ENCODE results near the gene CDH12. TPM values are rescaled to one million over a fixed set of nuclear protein-coding genes. Genes with fewer than 3 reads are reported as not detected.

Gene CDH12
- total RNA-seq, 4 donors from 2014 or later = not detected

DNA sequence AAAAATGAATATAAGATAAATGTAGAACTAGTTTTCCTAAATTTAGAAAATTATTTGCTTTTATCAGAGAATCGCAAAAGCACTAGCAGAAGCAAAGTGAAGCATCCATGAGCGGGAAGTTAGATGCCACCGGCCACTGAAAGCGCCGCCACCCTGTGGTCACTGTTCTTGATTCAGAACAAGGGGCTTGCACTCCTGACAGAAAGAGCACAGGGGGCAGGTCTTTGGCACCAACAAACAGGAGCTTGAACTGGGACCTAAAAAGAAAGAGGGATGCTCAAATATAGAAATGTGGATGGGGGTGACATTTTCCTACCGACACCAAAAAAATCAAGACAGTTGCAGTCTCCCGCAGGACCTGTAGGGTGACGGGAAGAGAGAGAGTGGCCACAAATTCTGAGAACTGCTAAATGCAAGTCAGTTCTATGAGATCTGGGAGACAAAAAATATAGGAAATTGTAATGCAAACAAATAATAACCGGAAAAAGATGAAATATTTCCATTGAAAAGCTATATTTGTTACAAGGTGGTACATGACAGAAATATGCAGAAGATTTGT is 144.3 kb downstream of the CDH12 start:
- no peak for DNase-seq (ENCODE audit: low spot score)
- TF ChIP-seq, protein P1, sequence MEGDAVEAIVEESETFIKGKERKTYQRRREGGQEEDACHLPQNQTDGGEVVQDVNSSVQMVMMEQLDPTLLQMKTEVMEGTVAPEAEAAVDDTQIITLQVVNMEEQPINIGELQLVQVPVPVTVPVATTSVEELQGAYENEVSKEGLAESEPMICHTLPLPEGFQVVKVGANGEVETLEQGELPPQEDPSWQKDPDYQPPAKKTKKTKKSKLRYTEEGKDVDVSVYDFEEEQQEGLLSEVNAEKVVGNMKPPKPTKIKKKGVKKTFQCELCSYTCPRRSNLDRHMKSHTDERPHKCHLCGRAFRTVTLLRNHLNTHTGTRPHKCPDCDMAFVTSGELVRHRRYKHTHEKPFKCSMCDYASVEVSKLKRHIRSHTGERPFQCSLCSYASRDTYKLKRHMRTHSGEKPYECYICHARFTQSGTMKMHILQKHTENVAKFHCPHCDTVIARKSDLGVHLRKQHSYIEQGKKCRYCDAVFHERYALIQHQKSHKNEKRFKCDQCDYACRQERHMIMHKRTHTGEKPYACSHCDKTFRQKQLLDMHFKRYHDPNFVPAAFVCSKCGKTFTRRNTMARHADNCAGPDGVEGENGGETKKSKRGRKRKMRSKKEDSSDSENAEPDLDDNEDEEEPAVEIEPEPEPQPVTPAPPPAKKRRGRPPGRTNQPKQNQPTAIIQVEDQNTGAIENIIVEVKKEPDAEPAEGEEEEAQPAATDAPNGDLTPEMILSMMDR (IDR thresholded peaks at IDR 0.05) = no peak
- no peak for ATAC-seq (ENCODE audit: low FRiP score)

GRCh38 chr5:22706901-22707300 is 146.2 kb downstream of the CDH12 start:
- no peak for DNase-seq (ENCODE audit: low spot score)
- no peak for ATAC-seq (ENCODE audit: low FRiP score)
- TF ChIP-seq, protein P1 (IDR thresholded peaks at IDR 0.05) = no peak

DNA sequence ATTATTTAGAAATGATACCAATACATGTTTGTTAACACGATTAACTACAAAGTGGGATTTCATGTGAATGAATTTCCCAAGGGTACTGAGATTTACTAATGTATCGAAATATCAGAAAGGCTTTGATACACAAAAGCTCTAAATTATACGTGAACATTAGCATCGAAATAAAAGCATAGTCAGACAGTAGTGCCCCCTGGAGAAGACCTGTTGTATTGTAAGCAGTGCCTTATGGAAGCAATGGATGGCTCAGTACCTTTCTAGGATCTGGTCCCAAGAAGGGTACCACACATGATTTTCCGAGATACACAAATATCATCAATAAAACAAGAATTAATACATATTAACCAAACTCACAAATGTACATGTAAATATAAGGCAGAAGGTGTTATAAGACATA is 153.8 kb downstream of the CDH12 start:
- no peak for DNase-seq (ENCODE audit: low spot score)
- no peak for ATAC-seq (ENCODE audit: low FRiP score)
- TF ChIP-seq, protein P1 (IDR thresholded peaks at IDR 0.05) = no peak

DNA sequence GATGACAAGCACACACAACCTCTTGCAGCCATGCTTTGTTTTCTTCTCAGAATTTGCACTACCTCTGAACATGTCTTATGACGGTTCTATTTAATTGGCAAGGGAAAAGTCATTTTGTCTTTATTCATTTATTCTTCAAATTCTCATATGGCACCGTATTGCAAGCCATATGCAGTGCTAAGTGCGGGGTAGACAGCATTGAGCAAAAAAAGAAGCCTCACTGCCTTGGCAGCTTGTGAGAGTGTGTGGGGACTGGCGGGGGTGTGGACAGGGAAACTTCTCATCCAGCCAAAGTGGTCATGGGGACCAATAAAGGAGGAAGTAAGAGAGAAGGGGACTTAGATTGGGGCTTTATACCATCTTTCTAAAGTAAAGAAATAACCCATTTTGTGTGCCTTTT is 160.0 kb downstream of the CDH12 start:
- no peak for ATAC-seq (ENCODE audit: low FRiP score)
- DNase-seq (ENCODE audit: low spot score) = no peak
- TF ChIP-seq, protein P1 (IDR thresholded peaks at IDR 0.05) = no peak

DNA sequence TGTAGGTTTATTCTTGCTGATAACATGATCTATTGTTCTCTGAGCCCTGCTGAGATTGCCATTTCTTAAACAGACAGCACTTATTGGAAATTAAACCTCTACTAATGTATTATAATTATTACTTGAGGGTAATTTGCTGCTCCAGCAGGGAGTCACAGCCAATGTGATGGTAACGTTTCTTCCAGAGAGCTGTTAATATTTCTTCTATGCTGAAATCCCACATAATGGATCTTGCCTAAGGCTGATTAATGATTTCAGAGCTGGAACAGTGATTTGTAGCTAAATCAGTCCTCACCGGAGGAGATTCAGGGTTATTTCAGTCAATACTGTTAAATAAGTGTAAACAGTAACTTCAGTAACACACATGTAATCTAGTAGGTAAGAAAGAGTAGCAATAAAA is 170.1 kb downstream of the CDH12 start:
- ATAC-seq (ENCODE audit: low FRiP score) = no peak
- TF ChIP-seq, protein P1 (IDR thresholded peaks at IDR 0.05) = no peak
- DNase-seq (ENCODE audit: low spot score) = no peak

DNA sequence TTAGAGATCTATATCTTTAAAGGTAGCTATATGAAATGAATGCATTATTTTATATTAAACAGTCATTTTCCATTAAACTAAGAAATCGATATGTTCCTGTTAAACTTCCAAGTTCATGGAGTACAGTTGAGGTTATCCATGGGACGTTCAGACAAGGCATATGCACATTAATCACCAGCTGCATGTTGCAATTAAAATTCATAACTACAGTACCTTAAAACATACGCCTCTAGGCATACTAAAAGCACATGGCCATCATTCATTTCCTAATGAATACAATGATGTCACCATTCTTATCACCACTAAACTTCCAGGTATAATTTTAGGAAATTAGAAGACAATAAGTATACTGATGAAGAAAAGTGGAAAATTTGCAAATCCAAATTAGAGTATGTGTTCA is 174.3 kb downstream of the CDH12 start:
- ATAC-seq (ENCODE audit: low FRiP score) (no peak), DNase-seq (ENCODE audit: low spot score) (no peak)
- TF ChIP-seq, protein P1 (IDR thresholded peaks at IDR 0.05) = no peak

GRCh38 chr5:22673131-22673530 is 180.0 kb downstream of the CDH12 start:
- ATAC-seq (ENCODE audit: low FRiP score) = no peak
- TF ChIP-seq, protein P1 (IDR thresholded peaks at IDR 0.05) = no peak
- no peak for DNase-seq (ENCODE audit: low spot score)
